Left renal pelvis (tissue), 4 donors: Measurements from ENCODE around the gene INPP5A. TPM values are rescaled to one million over a fixed set of nuclear protein-coding genes. Genes with fewer than 3 reads are reported as not detected.
"Not testable (repeated sequence)": the region's sequence is repeated elsewhere in the genome, so short reads cannot be mapped to it uniquely, and the experiment has no call there.

ENCODE experiments used
- DNase-seq, 4 donors: peaks; one replicate each; pipeline ENCODE4 v3.0.0-alpha.2; 2013; ENCODE audit warnings: low read depth in 4 of 4, low spot score in 3 of 4
- polyA plus RNA-seq, 4 donors: library from polyadenylated mRNA; unstranded; fragments of 120-200 nt; gene quantifications; one replicate each; pipeline ENCODE4 v1.2.1, GENCODE V29; 2013; ENCODE audit not compliant: insufficient read length in 4 of 4

The INPP5A gene
- polyA plus RNA-seq, 4 donors, result 29.0 to 40.2 (median 35.5) TPM

GRCh38 chr10:132787495-132788179, 250.1 kb downstream of the INPP5A start:
- DNase-seq, result no peak

GRCh38 chr10:132788180-132788830, 250.7 kb downstream of the INPP5A start:
- DNase-seq, result no peak

GRCh38 chr10:132788831-132789219, 251.2 kb downstream of the INPP5A start:
- DNase-seq, result no peak

DNA sequence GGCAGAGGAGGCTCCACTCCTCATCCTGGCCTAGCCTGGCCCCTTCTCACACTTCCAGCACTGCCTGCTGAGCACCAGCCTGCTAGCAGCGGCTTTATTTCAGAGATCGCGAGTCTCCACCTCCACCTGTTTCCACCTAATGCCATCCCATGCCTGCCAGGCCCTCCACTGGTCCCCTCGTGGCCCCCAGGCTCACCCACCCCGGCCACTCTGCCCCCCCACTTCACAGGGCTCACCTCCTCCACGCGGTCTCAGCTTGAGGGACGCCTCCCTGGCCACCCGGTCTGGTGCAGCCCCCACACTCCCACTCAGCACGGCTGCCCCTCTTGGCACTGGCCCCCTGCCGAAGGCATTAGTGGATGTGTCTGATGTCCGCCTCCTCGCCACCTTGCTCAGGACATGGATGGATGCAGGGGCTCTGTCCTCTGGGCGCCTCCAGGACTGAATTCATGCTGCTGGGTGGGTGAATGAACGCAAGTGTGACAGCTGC, 252.1 kb downstream of the INPP5A start:
- DNase-seq, result no peak

GRCh38 chr10:132790470-132790869, 252.9 kb downstream of the INPP5A start:
- no peak for DNase-seq

- DNase-seq, result no peak
Measured at GRCh38 chr10:132790934-132791829, 253.6 kb downstream of the INPP5A start.

DNA sequence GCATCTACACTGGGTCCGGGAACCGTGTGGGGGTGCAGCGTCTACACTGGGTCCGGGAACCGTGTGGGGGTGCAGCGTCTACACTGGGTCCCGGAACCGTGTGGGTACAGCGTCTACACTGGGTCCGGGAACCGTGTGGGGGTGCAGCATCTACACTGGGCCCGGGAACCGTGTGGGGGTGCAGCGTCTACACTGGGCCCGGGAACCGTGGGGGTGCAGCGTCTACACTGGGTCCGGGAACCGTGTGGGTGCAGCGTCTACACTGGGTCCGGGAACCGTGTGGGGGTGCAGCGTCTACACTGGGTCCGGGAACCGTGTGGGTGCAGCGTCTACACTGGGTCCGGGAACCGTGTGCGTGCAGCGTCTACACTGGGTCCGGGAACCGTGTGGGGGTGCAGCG, 254.5 kb downstream of the INPP5A start:
- DNase-seq, result not testable (repeated sequence)

DNA sequence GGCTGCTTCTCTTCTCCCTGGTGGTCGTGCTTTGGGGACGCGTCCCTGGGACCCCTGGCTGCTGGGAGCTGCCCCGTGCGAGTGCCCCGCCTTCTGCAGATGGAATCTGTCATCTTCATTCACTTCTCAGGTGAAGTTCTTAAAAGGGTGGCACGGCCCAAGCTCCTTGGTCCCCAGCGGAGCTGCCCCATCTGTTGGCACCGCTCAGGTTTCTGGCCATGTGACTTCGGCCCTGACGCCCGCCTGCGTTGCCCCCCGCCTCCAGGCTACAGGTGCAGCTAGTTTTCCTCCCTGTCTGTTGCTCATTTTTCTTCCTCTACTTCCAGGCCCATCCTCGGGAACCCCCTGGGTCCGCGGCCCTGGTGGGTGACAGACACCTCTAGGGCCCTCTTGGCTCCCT, 255.2 kb downstream of the INPP5A start:
- no peak for DNase-seq

- DNase-seq, result no peak
Measured at GRCh38 chr10:132793213-132793612, 255.6 kb downstream of the INPP5A start.

- no peak for DNase-seq
Measured at GRCh38 chr10:132793871-132794849, 256.6 kb downstream of the INPP5A start.

DNA sequence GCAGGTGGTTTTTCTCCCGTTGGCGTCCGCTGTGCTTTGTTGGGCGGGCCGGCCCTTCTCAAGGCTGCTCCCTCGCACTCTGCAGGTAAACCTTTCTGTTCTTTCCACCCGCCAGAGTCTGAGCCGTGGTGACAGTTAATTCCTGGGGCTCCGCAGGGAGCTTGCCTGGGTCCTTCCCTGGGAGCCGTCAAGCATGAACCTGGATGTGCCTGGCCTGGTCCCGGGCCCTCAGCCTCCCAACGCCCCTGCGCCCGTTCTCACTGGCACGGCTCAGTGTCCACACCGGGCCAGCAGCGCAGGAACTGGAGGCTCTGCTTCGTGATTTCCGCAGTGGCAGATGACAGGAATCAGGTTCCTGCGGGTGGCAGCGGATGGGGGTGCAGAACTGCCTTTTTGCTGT, 259.3 kb downstream of the INPP5A start:
- no peak for DNase-seq

DNA sequence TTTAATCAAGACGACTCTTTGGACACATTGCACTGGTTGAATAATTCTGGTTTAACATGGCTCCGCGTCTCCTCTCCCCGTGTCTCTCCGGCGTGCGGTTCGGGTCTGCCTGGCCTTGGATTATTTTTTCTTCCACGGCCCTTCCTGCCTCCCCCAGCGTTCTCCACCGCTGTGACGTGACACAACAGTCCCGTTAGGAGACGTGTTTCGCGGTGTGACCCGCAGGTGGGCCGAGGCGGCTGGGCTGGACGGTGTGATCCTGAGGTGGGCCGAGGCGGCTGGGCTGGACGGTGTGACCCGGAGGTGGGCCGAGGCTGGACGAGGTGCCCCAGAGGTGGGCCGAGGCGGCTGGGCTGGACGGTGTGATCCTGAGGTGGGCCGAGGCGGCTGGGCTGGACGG, 260.4 kb downstream of the INPP5A start:
- not testable (repeated sequence) for DNase-seq

- DNase-seq, result no peak
Measured at GRCh38 chr10:132798403-132798802, 260.8 kb downstream of the INPP5A start.

DNA sequence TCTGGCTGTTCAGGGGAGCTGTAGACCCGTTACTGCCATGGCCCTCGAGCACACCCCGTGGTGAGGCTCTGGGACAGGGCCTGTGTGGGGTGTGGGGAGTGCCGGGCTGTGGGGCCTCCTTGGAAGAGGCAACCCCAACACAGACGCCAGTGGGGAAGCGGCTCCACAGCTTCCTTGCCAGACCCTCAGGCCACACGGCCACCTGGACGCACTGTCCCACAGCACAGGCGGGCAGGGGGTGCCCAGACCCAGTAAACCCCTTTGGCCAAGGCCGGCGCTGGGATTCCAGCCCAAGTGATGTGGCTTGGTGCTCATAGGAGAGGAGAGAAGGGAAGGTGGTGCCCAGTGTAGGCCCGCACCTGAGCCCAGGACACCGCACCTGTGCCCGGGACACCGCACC, 261.3 kb downstream of the INPP5A start:
- DNase-seq, result no peak

DNA sequence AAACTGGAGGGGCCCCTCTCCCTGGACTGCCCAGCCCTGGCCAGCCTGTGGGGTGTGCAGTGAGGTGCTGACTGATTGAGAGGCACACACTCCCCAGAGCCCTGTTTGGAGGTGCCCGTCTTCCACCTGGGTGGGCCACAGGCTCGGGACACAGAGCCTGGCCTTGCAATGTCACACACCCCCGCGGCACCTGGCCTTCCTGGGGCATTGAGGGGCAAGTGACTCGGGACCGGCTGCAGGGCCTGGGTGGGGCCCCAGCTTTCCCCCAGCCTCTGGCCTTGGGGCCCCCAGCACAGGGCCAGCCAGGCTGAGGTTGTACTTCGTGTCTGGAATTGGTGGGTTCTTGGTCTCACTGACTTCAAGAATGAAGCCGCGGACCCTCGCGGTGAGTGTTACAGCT, 262.3 kb downstream of the INPP5A start:
- DNase-seq, result no peak

DNA sequence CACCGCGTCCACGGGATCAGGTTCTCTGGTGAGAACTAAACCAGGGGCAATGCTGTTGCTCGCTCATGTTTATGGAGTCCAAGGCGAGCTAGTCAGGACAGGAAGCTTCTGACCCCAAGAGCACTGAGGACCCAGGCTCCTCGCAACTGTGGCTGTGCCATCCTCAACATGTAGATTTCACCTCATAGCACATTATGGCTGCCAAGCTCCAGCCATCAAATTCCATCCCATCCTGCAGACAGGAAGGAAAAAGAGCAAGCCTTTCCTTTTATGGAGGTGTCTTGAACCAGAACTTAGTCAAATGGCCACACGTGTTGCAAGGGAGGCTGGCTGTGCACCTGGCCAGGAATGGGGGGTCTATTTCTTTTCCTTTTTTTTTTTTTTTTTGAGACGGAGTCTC, 264.5 kb downstream of the INPP5A start:
- no peak for DNase-seq

- no peak for DNase-seq
Measured at GRCh38 chr10:132802694-132803320, 265.2 kb downstream of the INPP5A start.

- no peak for DNase-seq
Measured at GRCh38 chr10:132803416-132804210, 266.0 kb downstream of the INPP5A start.

GRCh38 chr10:132804287-132804686, 266.7 kb downstream of the INPP5A start:
- DNase-seq, result no peak
